ENCODE measurements around the gene NFE2L3. TPM values are rescaled to one million over a fixed set of nuclear protein-coding genes. Genes with fewer than 3 reads are reported as not detected.

NFE2L3 gene
- total RNA-seq, 1 donor from 2014 or later: 2.8 TPM

- peak overlapping the region; percentile 91 for H3K4me3 Mint-ChIP-seq (ENCODE audit: unreplicated experiment)
- peaks cover 69% of the 10 kb centered on the region for H3K4me1 Mint-ChIP-seq (ENCODE audit: unreplicated experiment)
- peaks cover 88% of the 10 kb centered on the region for H3K36me3 Mint-ChIP-seq (ENCODE audit: low read depth, unreplicated experiment)
- no peak for TF ChIP-seq CTCF (IDR thresholded peaks at IDR 0.05; ENCODE audit: unreplicated experiment)
- peak overlapping the region; percentile 45 for H3K27ac Mint-ChIP-seq (ENCODE audit: unreplicated experiment)
- peaks cover 26% of the 10 kb centered on the region for H3K27me3 Mint-ChIP-seq (ENCODE audit: unreplicated experiment)
- no peak for DNase-seq (ENCODE audit: low spot score)
- H3K9me3 Mint-ChIP-seq (ENCODE audit: unreplicated experiment): no peaks in the 10 kb centered on the region
These were observed 43.2 kb downstream of the NFE2L3 start for GRCh38 chr7:26195182-26195581.

GRCh38 chr7:26195867-26196657 is 44.1 kb downstream of the NFE2L3 start:
- Mint-ChIP-seq H3K36me3 (ENCODE audit: low read depth, unreplicated experiment) (peaks cover 88% of the 10 kb centered on the region), H3K4me3 (ENCODE audit: unreplicated experiment) (peak overlapping the region; percentile 91), H3K4me1 (ENCODE audit: unreplicated experiment) (peaks cover 73% of the 10 kb centered on the region), H3K27me3 (ENCODE audit: unreplicated experiment) (peaks cover 33% of the 10 kb centered on the region), H3K9me3 (ENCODE audit: unreplicated experiment) (no peaks in the 10 kb centered on the region), H3K27ac (ENCODE audit: unreplicated experiment) (peak overlapping the region; percentile 44)
- TF ChIP-seq CTCF (IDR thresholded peaks at IDR 0.05; ENCODE audit: unreplicated experiment): no peak
- DNase-seq (ENCODE audit: low spot score): no peak

GRCh38 chr7:26197153-26198115 is 45.4 kb downstream of the NFE2L3 start:
- TF ChIP-seq CTCF (IDR thresholded peaks at IDR 0.05; ENCODE audit: unreplicated experiment): no peak
- no peak for DNase-seq (ENCODE audit: low spot score)
- Mint-ChIP-seq H3K4me3 (ENCODE audit: unreplicated experiment) (peak overlapping the region; percentile 100), H3K4me1 (ENCODE audit: unreplicated experiment) (peaks cover 67% of the 10 kb centered on the region), H3K9me3 (ENCODE audit: unreplicated experiment) (no peaks in the 10 kb centered on the region), H3K27me3 (ENCODE audit: unreplicated experiment) (peaks cover 34% of the 10 kb centered on the region), H3K27ac (ENCODE audit: unreplicated experiment) (peak overlapping the region; percentile 30), H3K36me3 (ENCODE audit: low read depth, unreplicated experiment) (peaks cover 78% of the 10 kb centered on the region)

GRCh38 chr7:26198133-26198780 is 46.3 kb downstream of the NFE2L3 start:
- no peak for DNase-seq (ENCODE audit: low spot score)
- peaks cover 28% of the 10 kb centered on the region for H3K27me3 Mint-ChIP-seq (ENCODE audit: unreplicated experiment)
- peak overlapping the region; percentile 100 for H3K27ac Mint-ChIP-seq (ENCODE audit: unreplicated experiment)
- peak overlapping the region; percentile 100 for H3K4me3 Mint-ChIP-seq (ENCODE audit: unreplicated experiment)
- peak; percentile 97 for TF ChIP-seq CTCF (IDR thresholded peaks at IDR 0.05; ENCODE audit: unreplicated experiment)
- H3K36me3 Mint-ChIP-seq (ENCODE audit: low read depth, unreplicated experiment): peaks cover 70% of the 10 kb centered on the region
- H3K4me1 Mint-ChIP-seq (ENCODE audit: unreplicated experiment): peaks cover 59% of the 10 kb centered on the region
- H3K9me3 Mint-ChIP-seq (ENCODE audit: unreplicated experiment): no peaks in the 10 kb centered on the region
